Measurements from ENCODE around the gene VAC14.
"Not testable (repeated sequence)": the region's sequence is repeated elsewhere in the genome, so short reads cannot be mapped to it uniquely, and the experiment has no call there.

The VAC14 gene

DNA sequence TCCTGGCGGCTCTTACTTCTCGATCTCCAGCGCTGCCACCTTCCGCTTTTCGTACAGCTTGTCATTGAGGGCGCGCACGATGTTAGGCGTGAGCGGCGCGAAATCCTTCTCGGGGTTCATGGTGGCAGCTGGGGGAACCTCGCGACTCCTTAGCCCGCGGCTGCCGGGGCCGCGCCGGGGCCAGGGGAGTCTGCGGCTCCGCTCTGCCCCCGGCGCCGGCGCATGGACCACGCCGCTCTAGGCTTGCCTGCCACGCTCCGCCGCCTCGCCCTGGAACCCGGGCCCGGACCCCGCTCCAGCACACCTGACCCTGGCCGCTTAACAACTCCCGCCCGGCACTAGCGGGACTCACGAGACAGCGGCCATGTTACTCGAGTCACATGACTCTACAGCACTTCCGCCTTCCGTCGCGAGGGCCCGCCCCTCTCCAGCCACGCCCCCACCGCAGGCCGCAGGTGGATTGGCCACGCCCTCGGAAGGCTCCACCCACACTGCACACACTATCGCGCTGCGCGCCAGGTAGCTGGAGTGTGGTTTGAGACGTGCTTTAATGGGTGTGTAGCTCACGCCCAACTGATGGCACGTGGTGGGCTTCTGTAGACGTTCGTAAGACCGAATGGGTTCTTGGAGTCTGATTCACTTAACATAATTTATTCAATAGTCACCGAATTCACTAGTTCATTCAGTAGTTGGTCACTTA lies at the start of gene VAC14:
VAC14 (minus strand) TSS at position 378 of the 700 bp plus-strand sequence; CDS start at position 120, 258 bp downstream.
- Histone ChIP-seq H3K9me3 (ENCODE audit: low read length) (peaks cover 4% of the 10 kb centered on the region), H2AFZ (ENCODE audit: low read depth, low read length) (peak within 1 kb of the TSS; percentile 87), H3K4me1 (ENCODE audit: insufficient read depth, low read length) (peaks cover 15% of the 10 kb centered on the region), H3K27me3 (ENCODE audit: insufficient read depth, low read length) (no peaks in the 10 kb centered on the region), H3K36me3 (ENCODE audit: insufficient read depth, low read length) (no peaks in the 10 kb centered on the region), H3K4me3 (ENCODE audit: low read length) (peak within 1 kb of the TSS; percentile 75)

DNA sequence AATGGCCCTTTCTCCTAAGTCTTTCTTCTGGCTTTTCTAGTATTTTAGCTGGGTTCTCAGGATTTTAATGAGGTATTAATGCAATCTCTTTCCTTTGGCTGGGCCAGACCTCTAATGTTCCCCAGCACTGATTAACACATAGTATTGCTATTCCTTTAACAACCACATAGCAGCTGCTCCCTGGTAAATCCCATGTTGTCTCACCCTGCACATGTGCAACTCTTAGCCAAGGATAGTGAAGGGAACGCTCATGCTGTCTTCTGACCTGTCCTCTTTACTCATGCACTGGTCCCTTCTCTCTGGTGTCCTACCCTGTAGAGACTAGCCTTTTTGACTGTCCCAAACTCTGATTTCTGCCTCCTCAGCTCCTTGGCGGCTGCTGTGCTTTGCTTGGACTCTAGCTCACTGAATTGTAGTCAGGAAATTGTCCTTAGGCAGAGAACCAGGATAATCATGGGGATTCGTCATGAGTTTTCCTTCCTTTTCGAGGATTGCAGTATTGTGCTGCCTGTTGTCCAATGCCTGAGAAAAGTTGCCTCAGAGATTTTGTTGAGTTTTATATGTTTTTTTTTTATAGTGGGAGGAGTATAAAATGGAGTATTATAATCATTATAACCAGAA lies 22.6 kb upstream of the VAC14 start:
- not testable (repeated sequence) for H3K36me3 ChIP-seq (ENCODE audit: insufficient read depth, low read length); H2AFZ ChIP-seq (ENCODE audit: low read depth, low read length); H3K27me3 ChIP-seq (ENCODE audit: insufficient read depth, low read length); H3K9me3 ChIP-seq (ENCODE audit: low read length); H3K4me1 ChIP-seq (ENCODE audit: insufficient read depth, low read length); H3K4me3 ChIP-seq (ENCODE audit: low read length)

DNA sequence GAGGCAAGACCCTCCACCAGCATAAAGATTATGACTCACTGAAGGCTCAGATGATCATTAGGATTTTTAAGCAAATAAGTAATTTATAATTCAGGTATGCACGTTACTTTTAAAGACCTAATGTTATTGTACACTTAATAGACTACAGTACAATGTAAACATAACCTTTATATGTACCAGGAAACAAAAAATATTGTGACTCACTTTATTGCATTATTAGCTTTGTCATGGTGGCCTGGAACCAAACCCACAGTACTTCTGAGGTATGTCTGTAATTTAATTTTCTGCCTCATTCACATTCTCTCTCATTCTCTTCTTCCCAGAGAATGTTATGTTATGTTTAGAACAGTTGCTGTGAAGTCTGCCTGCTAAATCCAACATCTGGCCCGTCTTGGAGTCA lies 21.8 kb upstream of the VAC14 start:
- not testable (repeated sequence) for H3K27me3 ChIP-seq (ENCODE audit: insufficient read depth, low read length); H2AFZ ChIP-seq (ENCODE audit: low read depth, low read length); H3K4me3 ChIP-seq (ENCODE audit: low read length); H3K36me3 ChIP-seq (ENCODE audit: insufficient read depth, low read length); H3K4me1 ChIP-seq (ENCODE audit: insufficient read depth, low read length); H3K9me3 ChIP-seq (ENCODE audit: low read length)

GRCh38 chr16:70818088-70818487 lies 17.1 kb upstream of the VAC14 start:
- H3K36me3 ChIP-seq (ENCODE audit: insufficient read depth, low read length); H3K4me3 ChIP-seq (ENCODE audit: low read length); H3K9me3 ChIP-seq (ENCODE audit: low read length); H3K4me1 ChIP-seq (ENCODE audit: insufficient read depth, low read length); H3K27me3 ChIP-seq (ENCODE audit: insufficient read depth, low read length); H2AFZ ChIP-seq (ENCODE audit: low read depth, low read length): not testable (repeated sequence)

DNA sequence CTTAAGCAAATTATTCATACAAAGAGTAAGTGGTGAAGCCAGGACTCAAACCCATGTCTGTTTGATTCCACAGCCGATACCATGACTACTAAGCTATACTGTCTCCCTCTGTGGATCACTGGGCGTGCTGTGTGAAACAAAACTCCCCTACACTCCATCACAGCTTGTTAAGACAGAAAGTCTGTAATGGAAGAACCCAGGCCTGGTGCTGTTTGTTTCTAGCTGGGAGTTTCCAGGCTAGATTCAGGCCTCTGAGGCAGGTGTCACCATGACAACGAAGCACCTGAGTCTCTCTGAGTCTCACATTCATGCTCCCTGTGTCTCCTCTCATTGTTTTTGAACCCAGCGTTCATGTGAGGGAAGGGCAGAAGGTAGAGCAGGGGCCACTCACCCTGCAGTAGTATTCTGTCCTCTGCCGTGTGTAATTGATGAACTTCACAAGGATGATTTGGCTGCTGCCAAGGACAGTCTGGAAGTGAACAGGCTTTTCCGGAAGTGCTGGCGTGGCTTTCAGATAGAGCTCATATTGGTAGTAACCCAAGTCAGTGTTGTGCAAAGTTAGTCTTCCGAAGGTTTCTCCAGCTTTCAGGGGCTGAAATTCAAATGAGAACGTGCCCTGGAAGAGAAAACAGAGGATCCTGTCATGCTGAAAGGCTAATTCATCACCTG lies 8.6 kb upstream of the VAC14 start:
- Histone ChIP-seq H3K27me3 (ENCODE audit: insufficient read depth, low read length) (no peaks in the 10 kb centered on the region), H3K36me3 (ENCODE audit: insufficient read depth, low read length) (no peaks in the 10 kb centered on the region), H3K9me3 (ENCODE audit: low read length) (no peaks in the 10 kb centered on the region), H2AFZ (ENCODE audit: low read depth, low read length) (no peak overlapping the region), H3K4me3 (ENCODE audit: low read length) (no peak overlapping the region), H3K4me1 (ENCODE audit: insufficient read depth, low read length) (peaks cover 7% of the 10 kb centered on the region)

- H3K27me3 ChIP-seq (ENCODE audit: insufficient read depth, low read length) = no peaks in the 10 kb centered on the region
- H3K9me3 ChIP-seq (ENCODE audit: low read length) = peaks cover 4% of the 10 kb centered on the region
Measured at GRCh38 chr16:70808371-70808770, 7.4 kb upstream of the VAC14 start.

GRCh38 chr16:70805787-70806186 lies 4.8 kb upstream of the VAC14 start:
- Histone ChIP-seq H2AFZ (ENCODE audit: low read depth, low read length) (no peak overlapping the region), H3K4me1 (ENCODE audit: insufficient read depth, low read length) (peaks cover 7% of the 10 kb centered on the region), H3K9me3 (ENCODE audit: low read length) (peaks cover 4% of the 10 kb centered on the region), H3K4me3 (ENCODE audit: low read length) (no peak overlapping the region), H3K36me3 (ENCODE audit: insufficient read depth, low read length) (no peaks in the 10 kb centered on the region), H3K27me3 (ENCODE audit: insufficient read depth, low read length) (no peaks in the 10 kb centered on the region)

More at GRCh38 chr16:70808371-70808770, 7.4 kb upstream of the VAC14 start:
- H2AFZ ChIP-seq (ENCODE audit: low read depth, low read length) = no peak overlapping the region
- H3K4me3 ChIP-seq (ENCODE audit: low read length) = no peak overlapping the region
- peaks cover 7% of the 10 kb centered on the region for H3K4me1 ChIP-seq (ENCODE audit: insufficient read depth, low read length)
- no peaks in the 10 kb centered on the region for H3K36me3 ChIP-seq (ENCODE audit: insufficient read depth, low read length)

GRCh38 chr16:70805380-70805779 lies 4.4 kb upstream of the VAC14 start:
- Histone ChIP-seq H3K4me1 (ENCODE audit: insufficient read depth, low read length) (peaks cover 9% of the 10 kb centered on the region), H3K27me3 (ENCODE audit: insufficient read depth, low read length) (no peaks in the 10 kb centered on the region), H3K9me3 (ENCODE audit: low read length) (peaks cover 4% of the 10 kb centered on the region), H3K36me3 (ENCODE audit: insufficient read depth, low read length) (no peaks in the 10 kb centered on the region), H2AFZ (ENCODE audit: low read depth, low read length) (no peak overlapping the region), H3K4me3 (ENCODE audit: low read length) (no peak overlapping the region)

DNA sequence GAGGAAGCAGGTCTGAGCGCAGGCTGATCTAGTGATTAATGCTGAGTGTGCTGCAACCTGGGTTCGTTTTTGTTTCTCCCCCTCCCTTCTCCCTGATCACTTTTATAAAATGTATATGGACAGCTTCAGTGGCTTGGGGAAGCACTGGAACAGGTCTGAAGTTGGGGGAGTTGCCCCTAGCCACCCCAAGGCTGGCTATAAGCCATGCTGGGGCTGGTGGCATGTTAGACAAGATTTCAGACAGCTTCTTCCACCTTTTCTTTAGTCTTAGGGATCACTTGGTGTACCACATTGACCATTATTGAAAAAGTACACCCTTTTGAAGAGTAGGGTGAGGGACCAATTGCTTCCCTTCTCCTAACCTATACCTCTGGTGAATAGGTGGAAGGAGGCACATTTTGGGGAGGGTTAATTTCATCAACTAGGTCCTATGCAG lies 3.8 kb upstream of the VAC14 start:
- Histone ChIP-seq H3K4me3 (ENCODE audit: low read length) (no peak overlapping the region), H3K36me3 (ENCODE audit: insufficient read depth, low read length) (no peaks in the 10 kb centered on the region), H3K27me3 (ENCODE audit: insufficient read depth, low read length) (no peaks in the 10 kb centered on the region), H2AFZ (ENCODE audit: low read depth, low read length) (no peak overlapping the region), H3K9me3 (ENCODE audit: low read length) (peaks cover 4% of the 10 kb centered on the region), H3K4me1 (ENCODE audit: insufficient read depth, low read length) (peaks cover 15% of the 10 kb centered on the region)

DNA sequence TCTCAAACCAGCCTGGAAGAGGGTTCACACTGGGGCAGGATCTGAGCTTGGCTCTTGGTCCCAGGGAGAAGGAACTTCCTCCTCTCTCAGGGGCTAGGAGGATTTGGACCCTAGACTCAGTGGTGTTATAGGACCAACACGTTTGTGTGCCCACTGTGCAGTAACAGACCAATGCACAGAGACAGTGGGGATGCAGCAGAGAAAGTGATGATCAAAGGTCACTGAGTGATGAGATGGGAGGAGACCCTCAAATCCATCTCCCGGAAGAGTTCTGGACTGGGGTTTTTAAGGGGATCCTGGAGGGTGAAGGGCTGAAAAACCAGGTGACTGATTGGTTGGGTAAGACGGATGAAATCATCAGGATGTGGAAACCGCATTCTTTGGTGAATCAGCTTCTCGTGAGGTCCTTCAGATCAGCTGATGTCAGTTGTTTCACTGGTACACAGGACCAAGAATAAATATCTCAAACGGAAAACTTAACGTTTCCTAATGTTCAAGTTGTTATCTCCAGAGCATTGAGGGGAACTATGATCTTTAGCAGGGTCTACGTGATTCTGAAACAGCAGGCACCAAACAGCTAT lies 3.3 kb upstream of the VAC14 start:
- Histone ChIP-seq H3K36me3 (ENCODE audit: insufficient read depth, low read length) (no peaks in the 10 kb centered on the region), H3K4me3 (ENCODE audit: low read length) (no peak overlapping the region), H3K9me3 (ENCODE audit: low read length) (peaks cover 4% of the 10 kb centered on the region), H3K27me3 (ENCODE audit: insufficient read depth, low read length) (no peaks in the 10 kb centered on the region), H2AFZ (ENCODE audit: low read depth, low read length) (no peak overlapping the region), H3K4me1 (ENCODE audit: insufficient read depth, low read length) (peaks cover 20% of the 10 kb centered on the region)

GRCh38 chr16:70803319-70803718 lies 2.4 kb upstream of the VAC14 start:
- H2AFZ ChIP-seq (ENCODE audit: low read depth, low read length) = no peak overlapping the region
- H3K9me3 ChIP-seq (ENCODE audit: low read length) = peaks cover 4% of the 10 kb centered on the region
- no peaks in the 10 kb centered on the region for H3K36me3 ChIP-seq (ENCODE audit: insufficient read depth, low read length)
- H3K27me3 ChIP-seq (ENCODE audit: insufficient read depth, low read length) = no peaks in the 10 kb centered on the region
- no peak overlapping the region for H3K4me3 ChIP-seq (ENCODE audit: low read length)
- peaks cover 21% of the 10 kb centered on the region for H3K4me1 ChIP-seq (ENCODE audit: insufficient read depth, low read length)

DNA sequence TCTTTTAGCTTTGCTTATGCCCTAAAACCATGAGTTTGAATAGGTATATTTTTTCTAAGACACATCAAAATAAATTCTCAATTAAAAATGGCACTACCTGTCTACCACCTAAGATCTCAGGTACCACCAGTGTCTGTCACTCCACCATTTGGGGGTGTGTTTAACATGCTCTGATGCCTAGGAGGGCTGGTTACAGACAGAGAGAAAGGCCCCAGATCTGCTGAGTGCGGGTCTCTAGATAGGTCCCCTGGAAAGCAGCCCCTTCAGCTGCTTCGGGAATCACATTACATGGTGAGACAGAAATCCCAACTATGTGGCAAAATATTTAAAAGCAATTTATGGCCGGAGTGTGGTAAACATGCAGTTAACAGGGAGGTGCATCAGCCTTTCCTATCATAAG lies 653 bp upstream of the VAC14 start:
- peaks cover 15% of the 10 kb centered on the region for H3K4me1 ChIP-seq (ENCODE audit: insufficient read depth, low read length)
- peak overlapping the region; percentile 87 for H2AFZ ChIP-seq (ENCODE audit: low read depth, low read length)
- H3K9me3 ChIP-seq (ENCODE audit: low read length) = peaks cover 4% of the 10 kb centered on the region
- H3K36me3 ChIP-seq (ENCODE audit: insufficient read depth, low read length) = no peaks in the 10 kb centered on the region
- H3K4me3 ChIP-seq (ENCODE audit: low read length) = peak overlapping the region; percentile 75
- no peaks in the 10 kb centered on the region for H3K27me3 ChIP-seq (ENCODE audit: insufficient read depth, low read length)

DNA sequence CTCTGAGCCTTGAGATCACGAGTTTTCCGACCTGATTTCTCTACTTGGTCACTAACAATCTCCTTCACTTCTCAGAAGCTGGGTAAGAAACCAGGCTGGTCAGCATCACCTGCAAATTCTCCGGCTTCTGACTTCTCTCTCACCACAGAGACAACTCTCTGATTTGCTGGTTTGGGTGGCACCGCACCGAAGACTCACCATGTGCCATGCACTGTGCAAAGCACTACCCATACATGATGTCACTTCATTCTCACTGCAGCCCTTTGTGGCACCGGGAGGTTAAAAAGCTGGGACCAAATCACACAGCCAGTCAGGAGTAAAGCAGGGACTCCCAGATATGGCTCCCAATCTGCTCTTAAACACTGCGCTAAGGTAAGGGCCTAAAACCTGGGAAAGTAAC lies 647 bp downstream of the VAC14 start:
- no peaks in the 10 kb centered on the region for H3K36me3 ChIP-seq (ENCODE audit: insufficient read depth, low read length)
- peak overlapping the region; percentile 75 for H3K4me3 ChIP-seq (ENCODE audit: low read length)
- H2AFZ ChIP-seq (ENCODE audit: low read depth, low read length) = peak overlapping the region; percentile 87
- H3K4me1 ChIP-seq (ENCODE audit: insufficient read depth, low read length) = peaks cover 15% of the 10 kb centered on the region
- H3K9me3 ChIP-seq (ENCODE audit: low read length) = peaks cover 4% of the 10 kb centered on the region
- H3K27me3 ChIP-seq (ENCODE audit: insufficient read depth, low read length) = no peaks in the 10 kb centered on the region
